Measurements from ENCODE around the gene POU2AF1.

The POU2AF1 gene

GRCh38 chr11:111310723-111311122 is 68.4 kb downstream of the POU2AF1 start:
- DNase-seq (ENCODE audit: low spot score), result no peak

DNA sequence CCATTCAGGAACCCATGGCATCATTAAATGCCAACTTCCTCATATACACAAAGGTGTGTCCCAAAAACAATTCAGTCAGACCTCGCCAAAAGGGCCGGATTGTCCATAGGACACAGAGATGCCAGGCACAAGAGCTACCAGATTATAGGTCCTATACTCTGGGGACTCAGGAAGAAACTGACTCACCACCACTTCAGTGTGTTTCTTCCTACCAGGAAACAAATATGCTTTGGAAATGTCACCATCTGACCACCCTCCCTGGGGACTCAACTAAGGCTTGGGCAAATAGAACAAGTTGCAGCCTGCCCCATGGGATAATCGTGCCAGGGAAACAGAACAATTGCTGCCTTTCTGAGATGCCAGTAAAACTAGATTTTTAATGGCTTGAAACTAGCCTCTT is 69.0 kb downstream of the POU2AF1 start:
- no peak for DNase-seq (ENCODE audit: low spot score)

GRCh38 chr11:111309215-111309915 is 69.7 kb downstream of the POU2AF1 start:
- no peak for DNase-seq (ENCODE audit: low spot score)

GRCh38 chr11:111308140-111308539 is 70.9 kb downstream of the POU2AF1 start:
- no peak for DNase-seq (ENCODE audit: low spot score)

- no peak for DNase-seq (ENCODE audit: low spot score)
These were observed 71.5 kb downstream of the POU2AF1 start for GRCh38 chr11:111307472-111308108.

- DNase-seq (ENCODE audit: low spot score), result no peak
These were observed 72.8 kb downstream of the POU2AF1 start for GRCh38 chr11:111306321-111306720.

- no peak for DNase-seq (ENCODE audit: low spot score)
These were observed 73.2 kb downstream of the POU2AF1 start for GRCh38 chr11:111305876-111306275.

DNA sequence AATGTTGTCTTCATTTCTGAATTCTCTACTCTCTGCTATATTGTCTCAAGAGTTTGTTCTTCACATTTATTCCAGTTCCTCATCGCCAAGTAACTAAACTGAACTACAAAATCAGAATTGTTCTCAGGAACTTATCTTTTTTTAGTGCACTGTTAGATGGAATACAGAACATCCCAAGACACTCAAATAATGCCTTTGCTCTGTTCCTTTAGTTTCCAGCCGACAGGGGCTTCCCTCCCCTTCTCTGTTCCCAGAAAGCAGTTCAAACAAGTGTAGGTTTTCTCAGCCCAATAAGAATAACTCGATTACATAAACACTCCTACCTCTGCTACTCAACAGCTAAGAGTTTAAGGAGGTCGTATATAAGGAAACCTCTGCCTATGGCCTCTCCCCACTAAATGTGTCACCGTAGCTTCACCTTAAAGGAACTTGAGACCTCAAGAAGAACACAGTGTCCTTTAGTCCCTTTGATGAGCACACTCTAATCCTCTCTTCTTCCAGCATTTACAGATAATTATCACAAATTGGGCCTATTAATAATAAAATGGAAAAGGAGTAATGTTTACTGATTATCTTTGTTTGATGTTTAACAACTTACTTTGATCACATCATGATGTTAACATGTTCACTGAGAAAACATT is 73.8 kb downstream of the POU2AF1 start:
- no peak for DNase-seq (ENCODE audit: low spot score)

- DNase-seq (ENCODE audit: low spot score), result no peak
These were observed 75.6 kb downstream of the POU2AF1 start for GRCh38 chr11:111303461-111303860.

GRCh38 chr11:111302298-111302697 is 76.8 kb downstream of the POU2AF1 start:
- no peak for DNase-seq (ENCODE audit: low spot score)

All from hematopoietic multipotent progenitor cell treated with erythropoietin and hydrocortisone succinate and interleukin-3 and kit ligand, for 17 days (in vitro differentiated cells).